ENCODE results near the gene LSAMP.
"Not testable (repeated sequence)": the region's sequence is repeated elsewhere in the genome, so short reads cannot be mapped to it uniquely, and the experiment has no call there.

Gene LSAMP

GRCh38 chr3:116233711-116234357 lies 211.5 kb downstream of the LSAMP start:
- no peak for DNase-seq

DNA sequence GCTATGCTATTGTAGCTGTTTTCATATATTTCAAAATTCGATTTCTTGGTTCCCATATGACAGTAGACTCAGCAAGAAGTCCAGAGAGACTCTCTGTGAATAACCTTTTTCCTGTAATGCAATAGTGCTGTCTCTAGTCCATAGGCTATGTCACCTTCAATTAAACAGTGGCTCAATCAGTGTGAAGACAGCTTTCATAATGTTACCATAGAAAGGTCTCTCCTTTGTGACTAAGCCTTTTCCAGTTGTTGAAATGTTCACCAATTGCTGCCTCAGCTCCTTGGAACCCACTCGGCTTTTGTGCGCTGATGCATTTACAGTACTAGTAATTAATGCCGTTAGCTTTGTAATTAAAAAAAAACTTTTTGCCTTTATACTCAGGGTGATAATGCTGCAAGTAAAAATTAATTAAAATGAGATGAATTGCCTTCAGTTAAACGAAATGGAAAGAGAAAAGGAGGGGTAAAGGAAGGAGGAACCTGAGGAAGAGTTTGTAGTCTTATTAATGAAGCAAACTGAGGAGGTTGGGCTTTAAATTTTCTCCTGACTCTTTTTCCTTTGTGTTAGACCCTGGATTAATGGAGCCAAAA lies 214.8 kb downstream of the LSAMP start:
- DNase-seq, result no peak

- DNase-seq, result no peak
Observed at GRCh38 chr3:116226266-116226665, 219.0 kb downstream of the LSAMP start.

DNA sequence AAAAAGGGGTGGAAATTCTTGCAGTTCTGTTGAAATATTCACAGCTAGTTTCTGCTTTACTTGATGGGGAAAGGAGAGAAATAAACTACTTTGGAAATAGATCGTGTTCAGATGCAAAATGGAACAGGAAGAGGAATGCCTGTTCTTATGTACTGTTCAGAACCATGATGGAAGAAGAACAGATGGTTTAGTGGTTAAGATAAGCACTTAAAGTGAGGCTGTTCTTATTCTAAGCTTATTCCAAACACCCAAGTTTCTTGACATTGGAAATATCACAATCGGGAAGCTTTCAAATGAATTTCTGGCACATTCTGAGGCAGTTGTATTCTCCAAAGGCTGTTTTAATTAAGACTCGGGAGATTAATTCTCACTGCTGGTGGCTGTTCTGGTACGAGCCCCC lies 228.5 kb downstream of the LSAMP start:
- no peak for DNase-seq

- no peak for DNase-seq
Observed at GRCh38 chr3:116211901-116212300, 233.4 kb downstream of the LSAMP start.

DNA sequence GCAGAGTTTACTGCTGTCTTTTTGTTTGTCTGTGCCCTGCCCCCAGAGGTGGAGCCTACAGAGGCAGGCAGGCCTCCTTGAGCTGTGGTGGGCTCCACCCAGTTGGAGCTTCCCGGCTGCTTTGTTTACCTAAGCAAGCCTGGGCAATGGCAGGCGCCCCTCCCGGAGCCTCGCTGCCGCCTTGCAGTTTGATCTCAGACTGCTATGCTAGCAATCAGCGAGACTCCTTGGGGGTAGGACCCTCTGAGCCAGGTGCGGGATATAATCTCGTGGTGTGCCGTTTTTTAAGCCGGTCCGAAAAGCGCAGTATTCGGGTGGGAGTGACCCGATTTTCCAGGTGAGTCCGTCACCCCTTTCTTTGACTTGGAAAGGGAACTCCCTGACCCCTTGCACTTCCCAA lies 236.5 kb downstream of the LSAMP start:
- DNase-seq, result not testable (repeated sequence)

DNA sequence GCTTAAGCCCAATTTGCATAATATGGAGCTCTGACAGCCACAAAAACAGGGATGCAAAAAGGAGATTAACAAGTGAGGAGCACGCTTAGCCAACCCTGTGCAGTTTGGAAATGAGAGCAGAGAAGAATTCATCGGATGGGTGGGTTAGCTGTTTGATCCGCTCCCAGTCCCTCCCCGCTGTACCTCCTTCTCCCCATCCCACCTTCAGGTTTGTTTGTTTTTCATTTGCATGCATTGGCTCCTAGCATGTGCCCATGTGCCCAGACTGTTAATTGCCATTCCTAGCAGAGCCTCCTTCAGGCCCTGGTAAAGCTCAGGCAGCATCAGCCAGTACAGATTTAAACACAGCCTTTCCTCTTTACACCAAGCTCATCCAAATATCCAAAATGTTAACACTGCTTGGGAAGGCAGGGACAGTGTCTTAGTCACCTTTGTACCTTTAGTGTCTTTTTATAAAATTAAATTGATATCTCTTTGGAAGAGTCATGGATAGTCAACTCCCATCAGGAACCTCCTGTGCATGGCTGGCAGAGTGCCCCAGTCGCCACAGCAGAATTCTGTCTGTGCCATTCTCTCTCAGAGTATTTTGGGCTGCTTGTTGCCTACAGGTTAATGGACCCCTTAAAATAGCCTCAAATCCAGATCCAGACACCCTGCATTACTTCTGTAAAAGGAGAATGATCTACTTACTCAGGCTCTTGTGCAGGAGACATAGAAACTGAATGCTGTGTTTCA lies 244.2 kb downstream of the LSAMP start:
- DNase-seq, result no peak

DNA sequence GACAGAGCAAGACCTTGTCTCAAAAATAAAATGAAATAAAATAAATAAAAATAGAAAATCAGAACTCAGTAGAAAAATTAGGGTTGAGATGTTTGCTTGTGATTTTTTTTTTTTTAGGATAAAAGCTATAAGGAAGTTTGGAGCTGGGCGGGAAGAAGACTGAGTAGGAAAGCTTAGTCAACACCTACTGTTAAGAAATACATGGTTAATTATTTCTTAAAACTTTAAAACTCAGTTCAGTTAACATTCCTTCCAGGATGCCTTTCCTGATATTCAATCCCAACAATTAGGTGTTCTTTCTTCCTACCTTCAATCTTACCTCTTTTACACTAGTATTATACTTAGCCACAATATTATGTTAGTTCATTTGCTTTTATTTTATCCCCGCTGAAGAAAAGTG lies 246.2 kb downstream of the LSAMP start:
- DNase-seq, result no peak

GRCh38 chr3:116198087-116198486 lies 247.2 kb downstream of the LSAMP start:
- no peak for DNase-seq

DNA sequence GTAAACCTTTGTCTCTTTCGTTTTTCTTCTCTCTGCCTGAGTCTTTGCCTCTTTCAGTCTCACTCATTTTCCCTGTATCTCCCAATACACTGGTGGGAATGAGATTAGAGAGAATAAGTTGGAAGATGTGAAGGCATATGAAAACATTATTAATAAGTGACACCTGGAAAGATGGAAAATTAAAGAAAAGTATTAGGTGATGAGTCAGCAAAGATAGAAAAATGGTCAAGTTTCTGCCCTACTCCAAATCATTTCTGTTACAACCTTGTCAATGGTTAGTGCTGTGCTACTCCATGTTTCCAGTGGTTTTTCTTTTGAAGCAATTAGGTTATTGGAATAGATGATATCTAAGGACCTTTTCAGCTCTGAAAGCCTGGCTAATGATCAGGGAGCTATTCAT lies 252.8 kb downstream of the LSAMP start:
- no peak for DNase-seq

DNA sequence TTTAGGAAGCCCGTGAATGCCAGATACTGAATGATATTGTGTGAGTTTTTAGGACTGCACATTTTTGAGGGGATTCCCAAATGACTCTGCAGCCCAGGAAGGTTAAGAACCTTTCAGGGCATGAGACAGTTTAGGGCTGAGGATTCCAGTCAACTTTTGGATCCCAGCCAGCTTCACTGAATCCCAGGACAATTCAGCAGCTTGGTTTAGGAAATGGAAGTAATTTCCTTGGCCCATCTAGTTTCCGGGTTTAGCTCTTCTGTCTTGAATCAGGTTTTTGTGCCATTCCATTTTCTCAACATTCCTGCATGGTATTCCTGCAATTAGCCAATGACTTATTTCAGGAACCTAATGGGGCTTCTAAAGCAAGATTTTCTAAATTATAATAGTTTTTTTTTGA lies 253.9 kb downstream of the LSAMP start:
- no peak for DNase-seq

GRCh38 chr3:116190095-116190494 lies 255.2 kb downstream of the LSAMP start:
- DNase-seq, result no peak

- DNase-seq, result no peak
Observed at GRCh38 chr3:116188231-116188785, 257.0 kb downstream of the LSAMP start.

DNA sequence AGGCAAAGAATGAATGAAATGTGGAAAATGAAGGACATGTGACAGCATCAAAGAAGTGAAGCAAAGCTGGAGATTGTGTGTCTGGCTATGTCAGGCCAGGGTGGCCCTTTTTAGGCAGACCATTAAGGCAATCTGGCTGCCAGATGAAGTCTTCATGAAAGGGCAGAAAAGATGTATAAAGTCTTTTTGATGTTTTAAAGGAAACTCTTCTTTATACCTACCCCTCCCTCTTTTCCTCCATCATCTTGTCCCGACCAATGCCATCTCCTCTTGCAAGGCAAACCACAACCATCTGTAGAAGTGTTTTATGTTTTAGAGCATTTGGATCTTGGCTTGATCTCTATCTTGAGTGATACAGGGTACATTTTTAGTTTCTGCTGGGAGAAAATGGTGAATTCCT lies 259.2 kb downstream of the LSAMP start:
- DNase-seq, result no peak

DNA sequence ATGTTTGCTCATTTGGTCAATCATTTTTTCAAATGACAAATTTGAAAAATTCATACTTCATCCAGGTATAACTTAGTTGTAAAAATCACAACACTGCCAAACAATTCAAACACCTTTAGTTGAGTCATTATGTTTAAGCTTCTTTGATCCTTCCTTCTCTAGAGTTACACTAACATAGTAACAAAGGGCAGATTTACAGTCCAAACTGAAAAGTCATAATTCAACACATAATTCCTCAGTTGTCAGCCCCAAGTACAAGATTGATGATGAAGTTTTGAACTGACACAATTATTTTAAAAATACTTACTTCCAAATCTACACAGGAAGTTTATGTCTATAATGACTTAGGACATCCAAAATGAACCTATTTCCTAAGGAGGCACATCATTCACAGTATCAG lies 264.1 kb downstream of the LSAMP start:
- no peak for DNase-seq

GRCh38 chr3:116179091-116179490 lies 266.2 kb downstream of the LSAMP start:
- DNase-seq, result no peak

- DNase-seq, result no peak
Observed at GRCh38 chr3:116176974-116177555, 268.2 kb downstream of the LSAMP start.

DNA sequence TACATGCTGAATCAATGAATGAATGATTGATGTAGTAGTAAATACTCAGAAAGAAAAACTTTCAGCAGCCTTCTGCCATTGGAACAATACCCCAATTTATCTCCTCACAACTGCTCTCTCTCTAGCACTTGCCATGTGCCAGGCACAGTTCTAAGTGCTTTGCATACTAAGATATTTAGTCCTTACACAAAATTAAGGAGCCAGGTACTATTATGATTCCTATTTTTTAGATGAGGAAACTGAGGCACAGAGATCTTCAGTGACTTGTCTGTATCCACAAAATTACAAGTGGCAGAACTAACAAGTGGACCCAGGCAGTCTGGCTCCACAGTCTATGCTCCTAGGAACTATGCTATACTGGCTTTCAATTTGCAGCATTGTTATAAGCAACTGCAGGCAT lies 279.2 kb downstream of the LSAMP start:
- no peak for DNase-seq

GRCh38 chr3:116165641-116166040 lies 279.6 kb downstream of the LSAMP start:
- DNase-seq, result no peak

GRCh38 chr3:116165135-116165534 lies 280.2 kb downstream of the LSAMP start:
- DNase-seq, result no peak

DNA sequence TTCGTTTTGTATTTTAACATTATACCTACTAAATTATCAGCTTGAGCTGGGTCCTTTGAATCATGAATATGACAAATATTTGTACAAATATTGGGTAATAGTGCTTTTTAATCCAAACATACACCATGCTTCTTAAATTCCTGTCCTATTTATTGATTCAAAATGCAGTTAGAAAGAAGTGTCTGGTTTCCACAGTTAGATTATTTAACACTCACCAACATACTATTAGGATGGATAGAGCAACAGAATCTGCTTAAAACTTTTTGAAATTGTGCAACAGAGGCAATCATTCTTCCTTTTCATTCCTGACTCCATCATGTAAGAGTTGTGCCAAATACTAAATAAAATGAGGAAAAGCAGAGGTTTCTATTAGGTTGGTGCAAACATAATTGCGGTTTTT lies 281.2 kb downstream of the LSAMP start:
- DNase-seq, result no peak

- DNase-seq, result no peak
Observed at GRCh38 chr3:116161575-116162525, 283.4 kb downstream of the LSAMP start.

DNA sequence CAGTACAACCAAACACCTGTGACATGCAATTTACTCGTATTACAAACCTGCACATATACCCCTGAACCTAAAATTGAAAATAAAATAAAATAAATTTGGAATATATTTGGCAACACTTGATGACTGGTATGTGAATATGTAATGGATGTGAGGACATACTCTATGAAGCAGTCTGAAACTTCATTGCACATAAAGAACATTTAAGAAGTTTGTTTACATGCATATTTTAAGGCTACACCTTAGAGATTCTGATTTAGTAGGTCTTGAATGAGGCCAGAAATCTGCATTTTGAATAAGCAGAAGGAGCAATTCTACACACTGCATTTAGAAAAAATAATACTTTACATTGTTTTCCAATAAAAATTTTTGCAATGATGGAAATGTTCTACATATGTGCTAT lies 284.7 kb downstream of the LSAMP start:
- DNase-seq, result no peak

Data from CD4-positive, alpha-beta T cell treated with Interleukin-10 for 1 hour (primary cell).